CD4-positive, alpha-beta T cell treated with Interleukin-6 for 4 hours (primary cell): ENCODE measurements around the gene RASSF7.

Source experiments
- DNase-seq: peaks from one replicate; pipeline ENCODE4 v3.0.0-alpha.2; 2020; ENCODE audit warnings: mixed read lengths

The RASSF7 gene

GRCh38 chr11:553083-553987 is 7.4 kb upstream of the RASSF7 start:
- no peak for DNase-seq

- no peak for DNase-seq
Observed at GRCh38 chr11:553988-554340, 6.8 kb upstream of the RASSF7 start.

GRCh38 chr11:554428-555226 is 6.1 kb upstream of the RASSF7 start:
- DNase-seq: peak; percentile 92

GRCh38 chr11:555227-555779 is 5.5 kb upstream of the RASSF7 start:
- no peak for DNase-seq

- DNase-seq: peak; percentile 45
Observed at GRCh38 chr11:555780-556661, 4.7 kb upstream of the RASSF7 start.

- DNase-seq: no peak
Observed at GRCh38 chr11:556662-557256, 4.0 kb upstream of the RASSF7 start.

GRCh38 chr11:557328-558132 is 3.2 kb upstream of the RASSF7 start:
- DNase-seq: no peak

GRCh38 chr11:558503-558902 is 2.3 kb upstream of the RASSF7 start:
- no peak for DNase-seq

- no peak for DNase-seq
Observed at GRCh38 chr11:559020-559620, 1.6 kb upstream of the RASSF7 start.

GRCh38 chr11:559712-560304 is 962 bp upstream of the RASSF7 start:
- DNase-seq: no peak

GRCh38 chr11:561148-562003 is 606 bp downstream of the RASSF7 start:
- peak; percentile 40 for DNase-seq

GRCh38 chr11:562046-562645 is 1.4 kb downstream of the RASSF7 start:
- no peak for DNase-seq

GRCh38 chr11:563066-563811 is 2.5 kb downstream of the RASSF7 start:
- no peak for DNase-seq

- no peak for DNase-seq
Observed at GRCh38 chr11:563812-564578, 3.2 kb downstream of the RASSF7 start.

GRCh38 chr11:565921-566509 is 5.2 kb downstream of the RASSF7 start:
- DNase-seq: no peak

- DNase-seq: no peak
Observed at GRCh38 chr11:567011-567628, 6.3 kb downstream of the RASSF7 start.
